ENCODE measurements around the gene NSUN5.
"Not testable (repeated sequence)": the region's sequence is repeated elsewhere in the genome, so short reads cannot be mapped to it uniquely, and the experiment has no call there.

GRCh38 chr7:73319541-73319940 is 10.9 kb upstream of the NSUN5 start:
- TF ChIP-seq, protein P1, sequence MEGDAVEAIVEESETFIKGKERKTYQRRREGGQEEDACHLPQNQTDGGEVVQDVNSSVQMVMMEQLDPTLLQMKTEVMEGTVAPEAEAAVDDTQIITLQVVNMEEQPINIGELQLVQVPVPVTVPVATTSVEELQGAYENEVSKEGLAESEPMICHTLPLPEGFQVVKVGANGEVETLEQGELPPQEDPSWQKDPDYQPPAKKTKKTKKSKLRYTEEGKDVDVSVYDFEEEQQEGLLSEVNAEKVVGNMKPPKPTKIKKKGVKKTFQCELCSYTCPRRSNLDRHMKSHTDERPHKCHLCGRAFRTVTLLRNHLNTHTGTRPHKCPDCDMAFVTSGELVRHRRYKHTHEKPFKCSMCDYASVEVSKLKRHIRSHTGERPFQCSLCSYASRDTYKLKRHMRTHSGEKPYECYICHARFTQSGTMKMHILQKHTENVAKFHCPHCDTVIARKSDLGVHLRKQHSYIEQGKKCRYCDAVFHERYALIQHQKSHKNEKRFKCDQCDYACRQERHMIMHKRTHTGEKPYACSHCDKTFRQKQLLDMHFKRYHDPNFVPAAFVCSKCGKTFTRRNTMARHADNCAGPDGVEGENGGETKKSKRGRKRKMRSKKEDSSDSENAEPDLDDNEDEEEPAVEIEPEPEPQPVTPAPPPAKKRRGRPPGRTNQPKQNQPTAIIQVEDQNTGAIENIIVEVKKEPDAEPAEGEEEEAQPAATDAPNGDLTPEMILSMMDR (optimal IDR thresholded peaks at IDR 0.05 in 1 of 3, IDR thresholded peaks at IDR 0.05 in 1 of 3, conservative IDR thresholded peaks at IDR 0.05 in 1 of 3; ENCODE audit: extremely low read depth in 1 of 3, insufficient read depth in 2 of 3, low read length in 3 of 3): not testable (repeated sequence)
- not testable (repeated sequence) for TF ChIP-seq EZH2 (IDR thresholded peaks at IDR 0.05; ENCODE audit: low read length)
